Vagina (tissue), 2 donors: ENCODE results near the gene ANGPTL3. TPM values are rescaled to one million over a fixed set of nuclear protein-coding genes. Genes with fewer than 3 reads are reported as not detected.
"Not testable (repeated sequence)": the region's sequence is repeated elsewhere in the genome, so short reads cannot be mapped to it uniquely, and the experiment has no call there.

Source experiments
- DNase-seq, 2 donors: peaks; one replicate each; pipeline ENCODE4 v3.0.0-alpha.2; 2017; ENCODE audit errors: extremely low spot score in 2 of 2
- H3K27ac ChIP-seq: fragments of 200-600 bp; sonication (generic); one replicate; pipeline ENCODE4 v1.5.1; 2019
- H3K27me3 ChIP-seq: fragments of 200-600 bp; sonication (generic); one replicate; pipeline ENCODE4 v1.5.1; 2019
- H3K36me3 ChIP-seq, 2 donors: fragments of 200-600 bp; sonication (generic); one replicate each; pipeline ENCODE4 v1.5.1; 2017 to 2019
- H3K4me1 ChIP-seq: fragments of 200-600 bp; sonication (generic); one replicate; pipeline ENCODE4 v1.5.1; 2019
- H3K4me3 ChIP-seq, 2 donors: fragments of 200-600 bp; sonication (generic); 1 replicate in 1 of 2; 2 replicates in 1 of 2; pipeline ENCODE4 v1.5.1; 2016 to 2019
- H3K9me3 ChIP-seq: fragments of 200-600 bp; sonication (generic); one replicate; pipeline ENCODE4 v1.5.1; 2019
- POLR2A ChIP-seq, 2 donors: fragments of 450-650 bp; IDR thresholded peaks; one replicate each; pipeline ENCODE4 v1.6.1; 2017; ENCODE audit warnings: antibody characterized with exemption in 2 of 2, mild to moderate bottlenecking in 2 of 2, moderate library complexity in 2 of 2
- POLR2AphosphoS5 ChIP-seq, 2 donors: sonication (generic); formaldehyde crosslinking; IDR thresholded peaks; one replicate each; pipeline ENCODE4 v1.9.0; 2017; ENCODE audit warnings: antibody characterized with exemption in 2 of 2, mild to moderate bottlenecking in 2 of 2, low read depth in 1 of 2; ENCODE audit not compliant: insufficient read depth in 1 of 2
- intact Hi-C: fragments of 100-400 bp; cut with DNase I; formaldehyde crosslinking; loops from one replicate; pipeline ENCODE4 v1.15.1; 2023
- total RNA-seq: library from RNA; depleted of rRNA; stranded (reverse); fragments of >200 nt; gene quantifications from one replicate; pipeline ENCODE4 v1.2.3, GENCODE V29; 2016
- TF ChIP-seq, protein P1 (sequence below), 3 experiments: fragments of 450-650 bp in 2 of 3; fragments of 200-600 bp in 1 of 3; sonication (generic) in 1 of 3; IDR thresholded peaks; one replicate each; pipeline ENCODE4 v1.5.1; 2017 to 2019; ENCODE audit warnings: antibody characterized with exemption in 3 of 3, mild to moderate bottlenecking in 2 of 3, moderate library complexity in 2 of 3

Gene ANGPTL3
- total RNA-seq, 1 donor from 2014 or later, result not detected

GRCh38 chr1:62608905-62609304 is 11.6 kb downstream of the ANGPTL3 start:
- H3K4me1 ChIP-seq, result no peaks in the 10 kb centered on the region
- TF ChIP-seq POLR2A (IDR thresholded peaks at IDR 0.05) (no peak), POLR2AphosphoS5 (IDR thresholded peaks at IDR 0.05; ENCODE audit: insufficient read depth in 1 of 2, low read depth in 1 of 2) (no peak)
- TF ChIP-seq, protein P1, sequence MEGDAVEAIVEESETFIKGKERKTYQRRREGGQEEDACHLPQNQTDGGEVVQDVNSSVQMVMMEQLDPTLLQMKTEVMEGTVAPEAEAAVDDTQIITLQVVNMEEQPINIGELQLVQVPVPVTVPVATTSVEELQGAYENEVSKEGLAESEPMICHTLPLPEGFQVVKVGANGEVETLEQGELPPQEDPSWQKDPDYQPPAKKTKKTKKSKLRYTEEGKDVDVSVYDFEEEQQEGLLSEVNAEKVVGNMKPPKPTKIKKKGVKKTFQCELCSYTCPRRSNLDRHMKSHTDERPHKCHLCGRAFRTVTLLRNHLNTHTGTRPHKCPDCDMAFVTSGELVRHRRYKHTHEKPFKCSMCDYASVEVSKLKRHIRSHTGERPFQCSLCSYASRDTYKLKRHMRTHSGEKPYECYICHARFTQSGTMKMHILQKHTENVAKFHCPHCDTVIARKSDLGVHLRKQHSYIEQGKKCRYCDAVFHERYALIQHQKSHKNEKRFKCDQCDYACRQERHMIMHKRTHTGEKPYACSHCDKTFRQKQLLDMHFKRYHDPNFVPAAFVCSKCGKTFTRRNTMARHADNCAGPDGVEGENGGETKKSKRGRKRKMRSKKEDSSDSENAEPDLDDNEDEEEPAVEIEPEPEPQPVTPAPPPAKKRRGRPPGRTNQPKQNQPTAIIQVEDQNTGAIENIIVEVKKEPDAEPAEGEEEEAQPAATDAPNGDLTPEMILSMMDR (IDR thresholded peaks at IDR 0.05), result no peak
- no peak for DNase-seq
- no peak overlapping the region for H3K27ac ChIP-seq
- H3K27me3 ChIP-seq, result no peaks in the 10 kb centered on the region
- H3K9me3 ChIP-seq, result no peaks in the 10 kb centered on the region
- no peak overlapping the region for H3K4me3 ChIP-seq
- intact Hi-C loops, result no loop called here
- no peaks in the 10 kb centered on the region for H3K36me3 ChIP-seq

GRCh38 chr1:62610588-62610987 is 13.3 kb downstream of the ANGPTL3 start:
- H3K4me1 ChIP-seq, intact Hi-C loops, H3K27ac ChIP-seq, H3K9me3 ChIP-seq, H3K4me3 ChIP-seq, H3K36me3 ChIP-seq, H3K27me3 ChIP-seq, DNase-seq: not testable (repeated sequence)

DNA sequence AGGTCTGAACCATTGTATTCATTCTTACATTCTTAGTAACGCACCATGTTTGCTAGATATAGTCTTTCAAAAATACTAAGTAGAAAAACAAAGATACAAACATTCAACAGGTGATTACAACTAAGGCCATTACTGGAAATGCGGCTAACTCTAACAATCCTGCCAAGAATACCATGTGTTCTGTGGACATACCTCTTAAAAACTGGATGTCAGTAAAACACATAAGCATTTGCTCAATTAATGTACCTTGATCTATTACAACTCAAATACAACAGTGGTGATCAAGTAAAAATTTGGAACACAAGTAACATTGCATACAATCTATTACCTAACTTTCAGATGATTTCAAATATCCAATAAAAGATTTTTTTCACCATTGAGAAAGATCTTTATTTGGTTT is 15.4 kb downstream of the ANGPTL3 start:
- Histone ChIP-seq H3K4me3 (no peak overlapping the region), H3K27me3 (no peaks in the 10 kb centered on the region), H3K27ac (no peak overlapping the region), H3K9me3 (no peaks in the 10 kb centered on the region), H3K36me3 (no peaks in the 10 kb centered on the region), H3K4me1 (no peaks in the 10 kb centered on the region)
- TF ChIP-seq, protein P1 (IDR thresholded peaks at IDR 0.05), result no peak
- TF ChIP-seq POLR2A (IDR thresholded peaks at IDR 0.05) (no peak), POLR2AphosphoS5 (IDR thresholded peaks at IDR 0.05; ENCODE audit: insufficient read depth in 1 of 2, low read depth in 1 of 2) (no peak)
- intact Hi-C loops, result no loop called here
- DNase-seq, result no peak

DNA sequence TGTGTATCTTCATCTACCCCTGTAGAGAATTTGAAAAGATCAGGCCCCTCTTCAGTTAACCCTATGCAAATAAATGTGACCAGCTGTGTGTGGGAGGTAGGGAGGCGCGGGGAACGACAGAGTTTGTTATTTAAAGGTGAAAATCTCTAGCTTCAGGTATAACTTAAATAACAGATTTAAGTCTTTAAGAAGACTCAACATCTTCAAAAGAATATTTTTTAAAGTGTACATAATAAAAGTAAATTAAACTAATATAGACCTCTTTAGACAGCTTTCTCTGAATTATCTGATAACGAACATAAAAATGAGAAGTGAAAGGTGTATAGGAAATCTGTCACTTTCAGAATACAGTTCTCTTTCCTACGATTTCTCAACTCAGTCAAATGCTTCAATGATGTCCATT is 16.0 kb downstream of the ANGPTL3 start:
- no peaks in the 10 kb centered on the region for H3K9me3 ChIP-seq
- no peak for DNase-seq
- intact Hi-C loops, result no loop called here

DNA sequence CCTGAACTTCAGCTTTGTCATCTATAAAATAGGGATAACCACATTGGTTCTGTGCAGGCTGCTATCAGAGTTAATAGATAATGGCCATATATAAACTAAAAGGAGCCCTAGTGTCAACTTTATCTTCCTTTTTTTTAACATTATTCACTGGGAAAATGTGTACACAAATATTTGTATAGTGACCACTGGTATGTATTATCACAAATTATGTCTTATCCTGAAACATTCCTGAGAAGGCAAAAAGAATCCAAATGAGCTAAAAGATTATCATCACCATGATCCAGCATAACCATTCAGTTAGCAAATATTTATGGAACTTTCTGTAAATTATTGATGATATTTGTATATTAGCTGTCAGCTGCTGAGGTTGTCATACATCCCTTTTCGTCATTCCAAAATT is 16.6 kb downstream of the ANGPTL3 start:
- Histone ChIP-seq H3K9me3 (no peaks in the 10 kb centered on the region), H3K27ac (no peak overlapping the region), H3K27me3 (no peaks in the 10 kb centered on the region), H3K4me3 (no peak overlapping the region), H3K36me3 (no peaks in the 10 kb centered on the region), H3K4me1 (no peaks in the 10 kb centered on the region)
- DNase-seq, result no peak
- intact Hi-C loops, result no loop called here
- no peak for TF ChIP-seq POLR2A (IDR thresholded peaks at IDR 0.05)
- TF ChIP-seq, protein P1 (IDR thresholded peaks at IDR 0.05), result no peak
- TF ChIP-seq POLR2AphosphoS5 (IDR thresholded peaks at IDR 0.05; ENCODE audit: insufficient read depth in 1 of 2, low read depth in 1 of 2), result no peak

More for the DNA sequence above, 16.0 kb downstream of the ANGPTL3 start:
- no peak overlapping the region for H3K4me3 ChIP-seq
- H3K36me3 ChIP-seq, result no peaks in the 10 kb centered on the region
- TF ChIP-seq POLR2AphosphoS5 (IDR thresholded peaks at IDR 0.05; ENCODE audit: insufficient read depth in 1 of 2, low read depth in 1 of 2), result no peak
- no peak for TF ChIP-seq POLR2A (IDR thresholded peaks at IDR 0.05)
- TF ChIP-seq, protein P1 (IDR thresholded peaks at IDR 0.05), result no peak
- H3K27ac ChIP-seq, result no peak overlapping the region
- H3K4me1 ChIP-seq, result no peaks in the 10 kb centered on the region
- H3K27me3 ChIP-seq, result no peaks in the 10 kb centered on the region

DNA sequence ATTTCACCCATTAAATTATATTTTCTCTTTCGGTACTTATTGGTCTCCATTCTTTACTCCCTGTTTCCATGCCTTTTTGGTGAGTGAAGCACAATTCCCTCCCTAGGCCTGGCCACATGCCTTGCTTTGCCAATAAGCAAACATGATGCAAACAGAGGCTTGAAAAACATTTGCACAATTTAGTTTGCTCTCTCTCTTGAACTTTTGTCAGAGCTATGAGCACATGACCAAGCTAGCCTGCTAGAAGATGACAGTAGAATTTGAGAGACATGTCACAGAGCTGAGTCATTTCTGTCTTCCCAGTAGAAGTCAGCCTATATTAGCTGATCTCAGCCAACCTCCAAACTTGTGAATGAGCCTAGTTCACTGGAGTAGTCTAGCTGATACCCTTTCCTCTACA is 24.6 kb downstream of the ANGPTL3 start:
- Histone ChIP-seq H3K4me1 (no peaks in the 10 kb centered on the region), H3K4me3 (no peak overlapping the region), H3K27ac (peak overlapping the region; percentile 5), H3K9me3 (no peaks in the 10 kb centered on the region), H3K27me3 (no peaks in the 10 kb centered on the region), H3K36me3 (no peaks in the 10 kb centered on the region)
- TF ChIP-seq POLR2A (IDR thresholded peaks at IDR 0.05) (no peak), POLR2AphosphoS5 (IDR thresholded peaks at IDR 0.05; ENCODE audit: insufficient read depth in 1 of 2, low read depth in 1 of 2) (peak in 1 of 2 donors; percentile 70)
- TF ChIP-seq, protein P1 (IDR thresholded peaks at IDR 0.05), result no peak
- DNase-seq, result no peak
- intact Hi-C loops, result no loop called here
